Measurements from ENCODE around the gene ARMH2.

GRCh38 chr6:24822696-24823095, 24.0 kb upstream of the ARMH2 start:
- TF ChIP-seq ZNF384 (IDR thresholded peaks at IDR 0.05) = no peak
- no peak for TF ChIP-seq SP1 (IDR thresholded peaks at IDR 0.05)
- TF ChIP-seq, protein P1, sequence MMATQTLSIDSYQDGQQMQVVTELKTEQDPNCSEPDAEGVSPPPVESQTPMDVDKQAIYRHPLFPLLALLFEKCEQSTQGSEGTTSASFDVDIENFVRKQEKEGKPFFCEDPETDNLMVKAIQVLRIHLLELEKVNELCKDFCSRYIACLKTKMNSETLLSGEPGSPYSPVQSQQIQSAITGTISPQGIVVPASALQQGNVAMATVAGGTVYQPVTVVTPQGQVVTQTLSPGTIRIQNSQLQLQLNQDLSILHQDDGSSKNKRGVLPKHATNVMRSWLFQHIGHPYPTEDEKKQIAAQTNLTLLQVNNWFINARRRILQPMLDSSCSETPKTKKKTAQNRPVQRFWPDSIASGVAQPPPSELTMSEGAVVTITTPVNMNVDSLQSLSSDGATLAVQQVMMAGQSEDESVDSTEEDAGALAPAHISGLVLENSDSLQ (IDR thresholded peaks at IDR 0.05) = no peak
- TF ChIP-seq FOXM1 (IDR thresholded peaks at IDR 0.05; ENCODE audit: borderline replicate concordance) = no peak
- TF ChIP-seq LEF1 (IDR thresholded peaks at IDR 0.05; ENCODE audit: borderline replicate concordance) = no peak
- TF ChIP-seq TARDBP (IDR thresholded peaks at IDR 0.05) = no peak
- no peak for TF ChIP-seq SUZ12 (IDR thresholded peaks at IDR 0.05)
- TF ChIP-seq CTBP1 (IDR thresholded peaks at IDR 0.05; ENCODE audit: borderline replicate concordance) = no peak
- no peak for TF ChIP-seq HDGF (IDR thresholded peaks at IDR 0.05; ENCODE audit: borderline replicate concordance)
- TF ChIP-seq NFRKB (IDR thresholded peaks at IDR 0.05) = no peak
- TF ChIP-seq FOXA1 (IDR thresholded peaks at IDR 0.05) = no peak
- no peak for TF ChIP-seq ELF4 (IDR thresholded peaks at IDR 0.05)
- no peak for TF ChIP-seq BHLHE40 (IDR thresholded peaks at IDR 0.05; ENCODE audit: borderline replicate concordance)

Measured in HEK293T (cell line).